OCI-LY1 (cell line): Measurements from ENCODE around the gene ADGRL1.
"Not testable (repeated sequence)": the region's sequence is repeated elsewhere in the genome, so short reads cannot be mapped to it uniquely, and the experiment has no call there.

ENCODE experiments used
- CTCF ChIP-seq: fragments of 200-600 bp; sonication (generic), shearing (Covaris generic); IDR thresholded peaks from 2 replicates; pipeline ENCODE4 v1.5.1; 2017; ENCODE audit warnings: mild to moderate bottlenecking, antibody characterized with exemption, low read length, moderate library complexity, mixed read lengths
- EZH2 ChIP-seq: fragments of 200-600 bp; sonication (generic), shearing (Covaris generic); IDR thresholded peaks from 2 replicates; pipeline ENCODE4 v1.8.0; 2017; ENCODE audit warnings: borderline replicate concordance, mixed run types, mild to moderate bottlenecking, antibody characterized with exemption, low read length, moderate library complexity, mixed read lengths

DNA sequence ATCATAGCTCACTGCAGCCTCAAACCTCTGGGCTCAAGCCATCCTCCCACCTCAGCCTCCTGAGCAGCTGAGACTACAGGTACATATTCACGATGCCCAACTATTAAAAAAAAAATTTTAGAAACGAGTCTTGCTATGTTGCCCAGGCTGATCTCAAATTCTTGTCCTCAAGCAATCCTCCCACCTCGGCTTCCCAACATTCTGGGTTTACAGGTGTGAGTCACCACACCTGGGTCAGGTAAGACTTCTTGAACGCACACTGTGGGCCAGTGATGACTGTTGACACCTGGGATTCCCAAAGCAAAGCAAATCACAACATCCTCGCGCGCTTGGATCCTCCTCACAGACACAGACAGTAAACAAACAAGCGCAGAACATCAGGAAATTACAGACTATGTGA lies 4.5 kb downstream of the ADGRL1 start:
- TF ChIP-seq CTCF, EZH2: not testable (repeated sequence)
